Measurements from ENCODE around the gene GPI.

DNA sequence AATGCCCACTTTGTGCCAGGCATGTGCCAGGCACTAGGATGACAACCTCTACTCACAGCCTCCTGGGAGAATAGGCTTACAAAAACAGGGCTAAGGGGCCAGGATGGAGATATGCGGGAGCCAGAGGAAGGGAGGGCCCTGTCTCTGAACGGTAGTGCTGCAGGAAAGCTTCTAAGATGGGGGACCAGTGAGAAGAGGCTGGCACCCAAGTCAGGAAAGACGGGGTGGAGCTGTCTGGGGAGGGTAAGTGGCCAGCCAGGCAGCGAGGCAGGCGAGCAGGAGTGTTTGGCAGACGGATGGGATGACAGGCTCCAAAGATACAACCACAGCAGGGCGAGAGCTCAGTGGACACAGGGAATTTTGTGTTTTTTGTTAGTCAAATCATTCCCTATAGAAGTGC lies 44.7 kb upstream of the GPI start:
- TF ChIP-seq EP300 (IDR thresholded peaks at IDR 0.05) (no peak), POLR2AphosphoS5 (IDR thresholded peaks at IDR 0.05) (no peak)

Measured in sigmoid colon (tissue), 4 donors.